ENCODE results near the gene BTBD2. TPM values are rescaled to one million over a fixed set of nuclear protein-coding genes. Genes with fewer than 3 reads are reported as not detected.

BTBD2 gene
- total RNA-seq, 1 donor from 2014 or later, result 65.7 TPM

GRCh38 chr19:1935484-1936208, 79.9 kb downstream of the BTBD2 start:
- no peak for ATAC-seq
- intact Hi-C loops (cut with DNase I), result loop anchor here (2.0 kb wide), 1 partner anchor 17 kb away; no protein-coding TSS in a partner anchor
- DNase-seq (ENCODE audit: low spot score), result no peak

Other genes with a start within 250 kb of the BTBD2 start
- 2.3 TPM for gene ATP8B3, start 203.4 kb downstream of the BTBD2 start, total RNA-seq
- 34.2 TPM for gene REXO1, start 167.2 kb downstream of the BTBD2 start, total RNA-seq
- gene KLF16, start 152.1 kb downstream of the BTBD2 start, total RNA-seq, result 20.2 TPM
- gene ABHD17A, start 130.2 kb downstream of the BTBD2 start, total RNA-seq, result 78.9 TPM
- gene ADAT3, start 110.3 kb downstream of the BTBD2 start, total RNA-seq, result 4.3 TPM
- 53.5 TPM for gene SCAMP4, start 110.3 kb downstream of the BTBD2 start, total RNA-seq
- 51.6 TPM for gene CSNK1G2, start 74.5 kb downstream of the BTBD2 start, total RNA-seq
- 140 TPM for gene MKNK2, start 35.5 kb upstream of the BTBD2 start, total RNA-seq
- 54.0 TPM for gene MOB3A, start 80.6 kb upstream of the BTBD2 start, total RNA-seq
- gene IZUMO4, start 81.2 kb upstream of the BTBD2 start, total RNA-seq, result 37.8 TPM
- gene AP3D1, start 135.9 kb upstream of the BTBD2 start, total RNA-seq, result 81.4 TPM
- 26.3 TPM for gene DOT1L, start 148.2 kb upstream of the BTBD2 start, total RNA-seq
- gene PLEKHJ1, start 220.6 kb upstream of the BTBD2 start, total RNA-seq, result 34.2 TPM
- gene SF3A2, start 221.1 kb upstream of the BTBD2 start, total RNA-seq, result 65.0 TPM
- 1.3 TPM for gene AMH, start 233.6 kb upstream of the BTBD2 start, total RNA-seq
- not detected for gene JSRP1, start 240.7 kb upstream of the BTBD2 start, total RNA-seq